ENCODE data around the gene RAB1B. TPM values are rescaled to one million over a fixed set of nuclear protein-coding genes. Genes with fewer than 3 reads are reported as not detected.

The RAB1B gene
- total RNA-seq, 2 donors from 2014 or later = 139 to 146 TPM

DNA sequence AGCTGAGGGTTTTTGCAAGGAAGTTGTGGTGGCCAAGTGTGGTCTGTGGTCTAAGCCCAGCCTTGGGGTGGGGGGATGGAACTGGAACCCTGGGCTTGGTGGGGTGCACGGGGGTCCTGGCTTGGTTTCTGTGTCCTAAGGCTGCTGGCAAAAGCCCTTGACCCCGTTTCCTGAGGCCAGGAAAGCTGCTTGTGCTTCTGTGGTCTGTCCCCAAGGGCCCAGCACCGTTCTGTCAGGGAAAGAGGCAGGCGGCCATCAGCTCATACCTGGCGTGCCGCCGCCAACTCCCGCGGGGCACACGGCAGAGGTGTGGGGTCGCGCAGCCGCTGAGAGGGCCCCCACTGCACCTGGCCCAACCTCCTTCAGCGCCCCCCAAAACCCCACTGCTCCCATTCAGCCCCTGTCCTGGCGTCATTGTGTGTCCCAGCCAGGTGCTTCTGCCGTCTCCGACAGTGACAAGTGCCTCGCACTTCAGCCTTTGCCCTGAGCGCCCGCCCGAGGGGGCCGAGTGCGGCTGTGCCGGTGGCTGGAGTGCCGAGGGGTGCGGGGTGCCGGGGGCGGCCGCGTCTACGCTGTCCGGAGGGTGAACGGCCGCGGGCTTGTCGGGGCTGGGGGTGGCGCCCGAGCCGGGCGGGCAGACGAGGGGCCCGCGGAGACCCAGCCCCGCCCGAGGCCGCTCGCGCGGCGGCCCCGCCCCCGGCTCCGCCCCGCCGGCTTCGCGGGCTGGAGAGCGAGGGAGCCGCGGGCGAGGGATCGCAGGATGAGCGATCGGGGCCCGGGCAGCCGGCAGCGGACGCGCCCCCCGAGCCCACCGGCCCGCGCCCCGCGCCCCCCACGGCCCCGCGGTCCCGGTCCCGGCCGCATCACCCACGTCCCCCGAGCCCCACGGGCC is 9.3 kb downstream of the RAB1B start, which contains the start of gene CNIH2:
Gene CNIH2, plus strand, starts transcription at position 705 of the 892 bp plus-strand sequence. CDS start 282 bp downstream, outside the sequence.
- no peak within 1 kb of the TSS for H3K27ac Mint-ChIP-seq
- H3K27me3 Mint-ChIP-seq = peaks cover 0 to 10% of the 10 kb centered on the region in 2 donors

DNA sequence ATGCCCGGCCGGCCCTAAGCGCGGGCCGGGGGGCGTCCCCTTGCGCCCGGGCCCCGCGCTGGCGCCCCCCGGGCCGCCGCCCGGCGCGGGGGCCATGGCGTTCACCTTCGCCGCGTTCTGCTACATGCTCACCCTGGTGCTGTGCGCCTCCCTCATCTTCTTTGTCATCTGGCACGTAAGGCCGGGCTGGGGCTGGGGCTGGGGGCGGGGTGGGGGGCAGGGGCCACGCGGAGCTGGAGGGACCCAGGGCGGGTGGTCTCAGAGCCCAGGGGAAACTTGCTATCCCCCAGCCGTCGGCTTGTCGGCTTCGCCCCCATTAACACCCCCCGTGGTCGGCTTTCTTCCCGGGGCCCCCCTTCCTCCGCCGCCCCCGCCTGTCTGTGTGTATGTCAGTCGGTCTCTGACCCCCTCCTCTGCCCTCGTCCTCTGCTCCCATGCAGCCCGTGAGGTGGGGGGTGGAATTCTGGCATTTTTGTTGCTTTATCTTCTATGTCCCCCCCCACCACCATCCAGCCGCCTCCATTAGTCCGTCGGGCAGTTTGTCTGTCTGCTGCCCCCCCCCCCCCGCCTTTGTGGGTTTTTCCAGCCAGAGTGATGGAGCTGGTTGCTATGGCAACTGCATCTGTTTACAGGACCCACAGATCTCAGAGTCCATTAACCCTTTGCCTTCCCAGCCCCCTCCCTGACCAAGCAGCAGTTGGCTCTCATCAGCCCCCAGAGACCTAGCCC is 10.1 kb downstream of the RAB1B start:
- H3K4me3 Mint-ChIP-seq = peak overlapping the region; percentile 52
- no peak overlapping the region for H3K27ac Mint-ChIP-seq
- no peaks in the 10 kb centered on the region for H3K9me3 Mint-ChIP-seq
- peaks cover 0 to 10% of the 10 kb centered on the region in 2 donors for H3K27me3 Mint-ChIP-seq
- ATAC-seq = no peak
- peaks cover 22 to 53% of the 10 kb centered on the region in 2 donors for H3K4me1 Mint-ChIP-seq (ENCODE audit: low read depth in 2 of 2)
- no peak for DNase-seq (ENCODE audit: low spot score)
- H3K36me3 Mint-ChIP-seq = peaks cover 9% of the 10 kb centered on the region

More for the DNA sequence above, 9.3 kb downstream of the RAB1B start, which contains the start of gene CNIH2:
- H3K4me1 Mint-ChIP-seq (ENCODE audit: low read depth in 2 of 2) = peaks cover 29 to 58% of the 10 kb centered on the region in 2 donors
- peak; percentile 58 to 70 for ATAC-seq
- H3K9me3 Mint-ChIP-seq = no peaks in the 10 kb centered on the region
- peak within 1 kb of the TSS; percentile 52 for H3K4me3 Mint-ChIP-seq
- no peak for DNase-seq (ENCODE audit: low spot score)
- H3K36me3 Mint-ChIP-seq = peaks cover 13% of the 10 kb centered on the region

DNA sequence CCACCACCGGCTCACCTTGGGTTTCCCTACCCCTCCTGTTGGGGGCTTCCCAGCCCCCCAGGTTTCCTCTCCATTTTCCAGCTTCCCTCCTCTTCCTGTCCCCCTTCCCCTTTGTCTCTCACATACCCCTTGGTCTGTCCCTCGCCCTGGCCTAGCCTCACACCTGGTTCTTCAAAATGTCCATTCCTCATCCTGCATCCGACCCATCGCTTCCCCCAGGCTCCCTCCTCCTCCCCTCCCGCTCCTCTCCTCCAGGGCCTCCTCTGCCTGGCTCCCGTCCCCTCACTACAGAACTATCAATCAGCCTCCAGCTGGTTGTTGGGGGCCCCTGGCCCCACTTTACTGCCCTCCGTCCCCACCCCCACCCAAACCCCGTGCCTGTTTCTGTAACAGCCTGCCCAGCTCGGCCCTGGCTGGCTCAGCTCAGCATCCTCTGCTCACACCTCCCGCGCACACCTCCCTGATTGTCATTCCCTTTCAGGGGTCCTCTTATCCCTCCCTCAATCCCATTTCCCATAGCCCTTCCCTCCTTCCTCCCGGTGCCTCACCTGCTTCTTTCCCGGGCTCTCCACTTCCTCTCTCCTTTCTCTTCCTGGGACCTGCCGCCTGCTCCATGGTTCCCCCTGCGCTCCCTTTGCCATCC is 10.8 kb downstream of the RAB1B start:
- H3K9me3 Mint-ChIP-seq = no peaks in the 10 kb centered on the region
- no peak for DNase-seq (ENCODE audit: low spot score)
- H3K4me1 Mint-ChIP-seq (ENCODE audit: low read depth in 2 of 2) = peaks cover 16 to 49% of the 10 kb centered on the region in 2 donors
- peaks cover 2% of the 10 kb centered on the region for H3K36me3 Mint-ChIP-seq
- H3K4me3 Mint-ChIP-seq = peak overlapping the region; percentile 52
- ATAC-seq = no peak
- peaks cover 0 to 10% of the 10 kb centered on the region in 2 donors for H3K27me3 Mint-ChIP-seq
- H3K27ac Mint-ChIP-seq = no peak overlapping the region

DNA sequence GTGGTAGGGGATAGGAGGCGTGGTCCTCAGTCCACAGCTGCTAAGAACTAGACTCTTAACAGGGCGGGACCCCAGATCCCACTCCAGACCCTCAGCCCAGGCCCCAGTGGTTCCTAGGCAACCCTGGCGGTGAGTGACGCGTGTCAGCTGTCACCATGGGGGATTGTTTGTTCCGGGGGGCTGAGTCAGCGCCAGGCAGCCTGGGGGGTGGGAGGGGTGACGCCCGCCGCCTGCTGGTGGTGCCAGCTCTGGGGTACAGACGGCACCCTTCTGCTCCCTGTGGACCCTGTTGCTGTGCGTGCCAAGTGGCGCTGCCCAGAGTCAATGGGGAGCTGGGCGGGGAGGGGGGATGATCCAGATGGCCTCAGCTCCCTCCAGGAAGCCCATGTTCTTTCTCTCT is 12.0 kb downstream of the RAB1B start:
- H3K4me3 Mint-ChIP-seq = no peak overlapping the region
- ATAC-seq = no peak
- no peaks in the 10 kb centered on the region for H3K9me3 Mint-ChIP-seq
- peaks cover 14 to 42% of the 10 kb centered on the region in 2 donors for H3K4me1 Mint-ChIP-seq (ENCODE audit: low read depth in 2 of 2)
- H3K36me3 Mint-ChIP-seq = no peaks in the 10 kb centered on the region
- peaks cover 0 to 10% of the 10 kb centered on the region in 2 donors for H3K27me3 Mint-ChIP-seq
- H3K27ac Mint-ChIP-seq = no peak overlapping the region
- DNase-seq (ENCODE audit: low spot score) = no peak

DNA sequence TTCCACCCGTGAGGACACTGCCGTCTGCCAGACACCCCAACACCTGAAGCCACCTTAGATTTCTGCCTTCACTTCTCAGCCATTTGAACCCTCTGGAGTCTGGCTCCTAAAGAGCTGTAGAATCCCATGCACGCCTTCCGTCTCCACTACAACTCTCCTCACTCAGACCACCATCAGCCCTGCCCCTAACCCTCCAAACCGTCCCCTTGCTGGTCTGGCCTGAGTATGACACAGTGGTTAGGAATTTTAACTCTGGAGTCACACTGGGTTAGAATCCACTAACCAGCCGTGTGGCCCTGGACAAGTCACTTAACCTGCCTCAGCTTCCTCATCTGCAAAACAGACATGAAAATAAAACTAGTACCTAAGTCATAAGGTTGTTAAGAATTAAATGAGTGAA is 12.6 kb downstream of the RAB1B start:
- H3K4me3 Mint-ChIP-seq = no peak overlapping the region

DNA sequence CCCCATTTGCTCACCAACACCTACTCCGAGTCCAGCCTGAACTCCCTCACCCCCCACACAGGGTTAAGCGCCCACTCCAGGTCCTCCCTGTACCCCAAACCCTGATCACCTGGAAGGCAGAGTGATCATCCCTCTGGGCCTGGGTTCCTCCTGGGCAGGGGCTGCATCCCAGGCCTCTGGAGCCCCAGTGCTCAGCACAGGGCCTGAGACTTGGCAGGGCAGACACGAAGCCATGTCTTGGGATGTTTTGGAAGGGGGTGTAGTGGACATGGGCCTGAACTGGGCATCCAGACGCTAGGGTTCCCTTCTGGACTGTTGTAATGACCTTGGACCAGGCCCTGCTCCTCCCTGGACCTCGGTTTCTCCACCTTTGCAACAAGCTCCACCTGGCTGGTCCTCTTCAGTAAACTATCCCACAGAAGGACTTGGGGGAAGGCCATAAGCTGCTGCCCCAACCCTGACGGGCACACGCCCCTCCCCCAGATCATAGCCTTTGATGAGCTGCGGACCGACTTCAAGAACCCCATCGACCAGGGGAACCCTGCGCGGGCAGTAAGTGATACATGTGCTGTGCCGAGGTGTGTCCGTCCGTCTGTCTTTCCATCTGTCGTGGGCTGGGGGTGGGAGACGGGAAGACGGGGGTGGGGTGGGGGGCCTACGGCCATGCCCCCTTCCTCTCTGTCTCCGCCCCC is 13.5 kb downstream of the RAB1B start:
- Mint-ChIP-seq H3K27ac (peak overlapping the region in 1 of 2 donors; percentile 24), H3K27me3 (peaks cover 0 to 10% of the 10 kb centered on the region in 2 donors), H3K4me1 (ENCODE audit: low read depth in 2 of 2) (peaks cover 11 to 39% of the 10 kb centered on the region in 2 donors), H3K4me3 (no peak overlapping the region), H3K36me3 (no peaks in the 10 kb centered on the region), H3K9me3 (no peaks in the 10 kb centered on the region)
- no peak for DNase-seq (ENCODE audit: low spot score)
- no peak for ATAC-seq

More for the DNA sequence above, 12.6 kb downstream of the RAB1B start:
- Mint-ChIP-seq H3K36me3 (no peaks in the 10 kb centered on the region), H3K27me3 (peaks cover 0 to 10% of the 10 kb centered on the region in 2 donors), H3K27ac (peak overlapping the region; percentile 21 to 24), H3K4me1 (ENCODE audit: low read depth in 2 of 2) (peaks cover 14 to 40% of the 10 kb centered on the region in 2 donors), H3K9me3 (no peaks in the 10 kb centered on the region)
- no peak for DNase-seq (ENCODE audit: low spot score)
- no peak for ATAC-seq

DNA sequence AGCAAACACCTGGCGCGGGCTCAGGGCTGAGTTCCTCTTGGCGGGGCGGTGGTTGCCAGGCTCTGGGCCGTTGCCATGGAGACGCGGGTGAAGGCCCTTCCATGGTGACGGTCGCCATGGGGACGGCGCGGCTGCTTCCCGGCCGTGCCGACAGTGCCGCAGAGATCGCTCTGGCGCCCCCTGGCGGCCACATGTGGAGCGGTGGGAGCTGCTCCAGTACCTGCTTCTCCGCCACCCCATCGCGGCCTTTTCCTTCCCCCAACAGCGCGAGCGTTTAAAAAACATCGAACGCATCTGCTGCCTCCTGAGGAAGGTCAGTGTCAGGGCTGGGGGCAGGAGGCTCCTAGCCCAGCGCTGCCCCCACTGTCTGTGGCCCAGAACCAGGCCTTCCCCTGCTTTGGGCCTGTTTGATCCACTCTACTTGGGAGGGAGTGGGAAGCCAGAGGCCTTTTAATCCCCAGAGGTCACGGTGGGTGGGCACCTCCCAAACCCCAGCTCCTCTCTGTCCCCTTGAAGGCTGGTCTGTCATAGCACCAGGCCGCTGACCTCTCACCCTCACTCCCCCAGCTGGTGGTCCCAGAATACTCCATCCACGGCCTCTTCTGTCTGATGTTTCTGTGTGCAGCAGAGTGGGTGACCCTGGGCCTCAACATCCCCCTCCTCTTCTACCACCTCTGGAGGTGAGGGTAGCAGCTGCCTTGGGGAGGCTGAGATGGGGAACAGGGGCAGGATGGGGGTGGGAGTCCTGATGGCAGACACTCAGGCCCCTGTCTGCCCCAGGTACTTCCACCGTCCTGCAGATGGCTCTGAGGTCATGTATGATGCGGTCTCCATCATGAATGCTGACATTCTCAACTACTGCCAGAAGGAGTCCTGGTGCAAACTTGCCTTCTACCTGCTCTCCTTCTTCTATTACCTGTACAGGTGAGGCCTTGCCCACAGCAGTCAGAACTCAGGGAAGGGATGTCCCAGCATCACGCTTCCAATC is 14.3 kb downstream of the RAB1B start:
- peak; percentile 90 to 91 for ATAC-seq
- Mint-ChIP-seq H3K27me3 (peaks cover 0 to 10% of the 10 kb centered on the region in 2 donors), H3K9me3 (no peaks in the 10 kb centered on the region), H3K4me3 (no peak overlapping the region), H3K27ac (no peak overlapping the region), H3K4me1 (ENCODE audit: low read depth in 2 of 2) (peaks cover 8 to 36% of the 10 kb centered on the region in 2 donors), H3K36me3 (no peaks in the 10 kb centered on the region)
- peak; percentile 98 for DNase-seq (ENCODE audit: low spot score)

DNA sequence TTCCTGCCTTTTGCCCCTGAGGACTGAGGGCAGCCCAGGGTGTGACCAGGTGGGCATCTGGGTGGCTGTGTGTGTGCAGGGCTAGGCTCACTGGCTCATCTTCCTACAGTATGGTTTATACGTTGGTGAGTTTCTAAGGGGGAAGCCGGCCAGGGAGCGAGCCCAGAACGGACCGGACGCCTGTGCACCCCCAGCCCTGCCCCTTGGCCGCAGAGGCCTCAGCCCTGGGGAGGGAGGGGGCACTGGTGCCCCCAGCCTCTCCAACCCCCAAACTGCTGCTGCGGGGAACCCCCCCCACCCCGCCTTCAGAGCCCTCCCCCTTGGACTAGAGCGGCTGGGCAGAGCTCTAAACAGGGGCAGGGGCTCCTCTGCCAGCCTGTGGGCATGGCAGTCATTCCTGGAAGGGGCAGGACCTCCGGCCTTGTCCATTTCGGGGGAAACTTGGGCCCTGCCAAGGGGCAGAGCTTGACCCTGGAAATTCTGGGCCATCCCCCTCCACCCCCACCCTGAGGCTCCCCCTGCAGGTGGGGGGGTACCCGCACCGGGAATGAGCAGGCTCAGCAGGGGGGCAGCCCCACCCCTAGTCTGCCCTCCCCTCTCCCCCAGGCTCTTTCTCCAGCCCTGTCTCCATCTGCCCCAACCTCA is 15.1 kb downstream of the RAB1B start:
- H3K36me3 Mint-ChIP-seq = no peaks in the 10 kb centered on the region
- no peak overlapping the region for H3K4me3 Mint-ChIP-seq
- H3K27me3 Mint-ChIP-seq = peaks cover 0 to 10% of the 10 kb centered on the region in 2 donors
- H3K27ac Mint-ChIP-seq = no peak overlapping the region
- H3K4me1 Mint-ChIP-seq (ENCODE audit: low read depth in 2 of 2) = peaks cover 8 to 36% of the 10 kb centered on the region in 2 donors
- no peaks in the 10 kb centered on the region for H3K9me3 Mint-ChIP-seq
- no peak for DNase-seq (ENCODE audit: low spot score)
- ATAC-seq = no peak

DNA sequence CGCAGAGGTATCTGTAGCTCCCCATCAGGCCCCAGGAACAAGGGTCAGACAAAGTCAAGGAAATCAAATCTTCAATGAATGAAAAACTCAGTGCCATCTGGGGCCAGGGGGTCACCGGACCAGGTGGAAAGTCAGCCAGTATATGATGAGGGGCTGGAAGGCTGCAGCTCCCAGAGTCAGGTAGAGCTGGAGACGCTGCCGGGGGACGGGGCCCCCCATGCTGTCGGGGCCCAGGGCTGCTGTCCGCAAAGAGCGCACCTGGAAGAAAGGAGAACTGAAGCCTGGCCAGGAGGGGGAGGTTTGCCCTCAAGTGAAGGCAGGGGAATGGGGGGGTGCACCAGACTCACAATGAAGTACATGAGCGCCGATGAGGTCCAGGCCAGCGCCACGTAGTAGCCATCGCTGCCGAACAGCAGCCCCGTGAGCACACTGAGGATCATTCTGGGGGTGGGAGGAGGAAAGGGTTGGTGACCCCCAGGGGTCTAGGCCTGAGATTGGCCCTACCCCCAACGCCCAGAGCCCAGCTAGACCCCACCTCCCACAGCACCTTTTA is 16.2 kb downstream of the RAB1B start:
- no peaks in the 10 kb centered on the region for H3K36me3 Mint-ChIP-seq
- no peak for DNase-seq (ENCODE audit: low spot score)
- peaks cover 16 to 32% of the 10 kb centered on the region in 2 donors for H3K4me1 Mint-ChIP-seq (ENCODE audit: low read depth in 2 of 2)
- H3K4me3 Mint-ChIP-seq = no peak overlapping the region
- H3K9me3 Mint-ChIP-seq = no peaks in the 10 kb centered on the region
- H3K27ac Mint-ChIP-seq = no peak overlapping the region
- ATAC-seq = no peak
- peaks cover 0 to 5% of the 10 kb centered on the region in 2 donors for H3K27me3 Mint-ChIP-seq

DNA sequence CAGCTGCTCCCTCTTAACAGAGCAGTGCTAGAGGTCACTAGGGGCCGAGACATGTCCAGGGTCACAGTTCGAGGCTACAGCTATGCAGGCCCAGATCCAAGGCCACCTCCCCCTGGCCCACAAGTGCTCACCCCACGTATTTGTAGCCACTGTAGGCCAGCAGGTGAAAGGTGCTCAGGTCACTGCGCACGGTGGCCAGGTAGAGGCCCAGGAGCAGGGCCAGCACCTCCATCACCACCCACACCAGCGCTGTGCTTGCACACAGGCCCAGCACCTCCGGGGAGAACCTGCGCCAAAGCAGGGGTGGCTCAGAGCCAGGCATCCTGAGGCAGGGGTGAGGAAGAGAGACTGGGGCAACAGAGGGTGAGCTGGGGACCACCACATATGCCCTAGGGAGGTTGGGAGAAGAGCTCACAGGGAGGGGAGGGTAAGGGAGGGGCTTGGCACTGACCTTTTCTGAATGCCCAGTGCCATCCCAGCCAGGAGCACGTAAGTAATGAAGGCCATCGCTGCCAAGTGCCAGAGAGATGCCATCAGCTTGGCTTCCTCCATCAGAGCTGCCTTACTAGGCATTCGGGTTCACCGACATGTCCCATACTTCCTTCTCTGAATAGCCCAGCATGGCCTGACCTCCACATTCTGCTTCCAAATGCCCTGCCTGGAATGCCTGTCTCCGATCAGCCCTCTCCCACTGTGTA is 17.0 kb downstream of the RAB1B start:
- no peaks in the 10 kb centered on the region for H3K9me3 Mint-ChIP-seq

DNA sequence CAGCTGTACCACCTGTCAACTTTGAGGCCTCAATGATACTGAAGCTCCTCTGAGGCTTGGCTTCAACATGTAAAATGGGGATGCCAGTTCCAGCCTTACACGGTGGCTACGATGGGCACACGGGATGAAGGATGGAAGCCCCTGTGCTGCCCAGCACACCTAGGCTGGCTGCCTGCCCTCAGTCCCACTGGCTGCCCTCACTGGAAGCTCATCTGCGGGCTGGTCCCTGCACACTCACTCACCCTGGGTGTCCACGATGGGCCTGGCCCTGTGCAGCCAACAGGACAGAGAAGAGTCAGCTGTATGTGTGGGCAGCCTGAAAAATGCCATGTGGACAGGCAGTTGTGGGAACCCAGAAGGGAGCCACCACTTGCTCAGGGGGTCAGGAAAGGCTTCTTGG is 18.3 kb downstream of the RAB1B start:
- ATAC-seq (no peak), DNase-seq (ENCODE audit: low spot score) (no peak)
- Mint-ChIP-seq H3K4me3 (peak overlapping the region; percentile 66), H3K27me3 (peaks cover 6 to 8% of the 10 kb centered on the region in 2 donors), H3K36me3 (no peaks in the 10 kb centered on the region), H3K9me3 (no peaks in the 10 kb centered on the region), H3K4me1 (ENCODE audit: low read depth in 2 of 2) (peaks cover 28 to 33% of the 10 kb centered on the region in 2 donors), H3K27ac (no peak overlapping the region)

More for the DNA sequence above, 17.0 kb downstream of the RAB1B start:
- Mint-ChIP-seq H3K36me3 (no peaks in the 10 kb centered on the region), H3K27ac (no peak overlapping the region), H3K27me3 (peaks cover 0 to 4% of the 10 kb centered on the region in 2 donors), H3K4me3 (no peak overlapping the region), H3K4me1 (ENCODE audit: low read depth in 2 of 2) (peaks cover 24 to 37% of the 10 kb centered on the region in 2 donors)
- DNase-seq (ENCODE audit: low spot score) (no peak), ATAC-seq (no peak)
